Occipital lobe (tissue), 2 donors: ENCODE measurements around the gene DBNDD1. TPM values are rescaled to one million over a fixed set of nuclear protein-coding genes. Genes with fewer than 3 reads are reported as not detected.

Experiments
- DNase-seq: peaks from one replicate; lab custom pipeline; 2025; lab: John Stamatoyannopoulos, UW
- total RNA-seq: library from RNA; depleted of rRNA; stranded (reverse); fragments of >200 nt; gene quantifications from one replicate; pipeline ENCODE4 v1.2.3, GENCODE V29; 2014

DBNDD1 gene
- total RNA-seq, 1 donor from 2014 or later = 12.3 TPM

- no peak for DNase-seq
Measured at GRCh38 chr16:90037276-90037675, 18.0 kb upstream of the DBNDD1 start.

GRCh38 chr16:90035902-90036301, 16.6 kb upstream of the DBNDD1 start:
- no peak for DNase-seq

- DNase-seq = no peak
Measured at GRCh38 chr16:90034504-90034903, 15.2 kb upstream of the DBNDD1 start.

- DNase-seq = no peak
Measured at GRCh38 chr16:90033387-90033786, 14.1 kb upstream of the DBNDD1 start.

- DNase-seq = no peak
Measured at GRCh38 chr16:90032674-90033331, 13.5 kb upstream of the DBNDD1 start.

- no peak for DNase-seq
Measured at GRCh38 chr16:90031931-90032673, 12.8 kb upstream of the DBNDD1 start.

- no peak for DNase-seq
Measured at GRCh38 chr16:90031186-90031930, 12.1 kb upstream of the DBNDD1 start.

- no peak for DNase-seq
Measured at GRCh38 chr16:90028985-90029384, 9.7 kb upstream of the DBNDD1 start.

GRCh38 chr16:90027611-90028010, 8.4 kb upstream of the DBNDD1 start:
- no peak for DNase-seq

- no peak for DNase-seq
Measured at GRCh38 chr16:90026135-90026534, 6.9 kb upstream of the DBNDD1 start.

- DNase-seq = no peak
Measured at GRCh38 chr16:90023078-90023447, 3.8 kb upstream of the DBNDD1 start.

- peak; percentile 86 for DNase-seq
Measured at GRCh38 chr16:90022209-90023077, 3.2 kb upstream of the DBNDD1 start.

- DNase-seq = no peak
Measured at GRCh38 chr16:90020838-90021382, 1.7 kb upstream of the DBNDD1 start.

- DNase-seq = no peak
Measured at GRCh38 chr16:90020260-90020837, 1.1 kb upstream of the DBNDD1 start.

- no peak for DNase-seq
Measured at GRCh38 chr16:90019543-90020259, 445 bp upstream of the DBNDD1 start.

GRCh38 chr16:90018297-90018651, 982 bp downstream of the DBNDD1 start:
- DNase-seq = no peak

GRCh38 chr16:90016339-90016950, 2.8 kb downstream of the DBNDD1 start:
- DNase-seq = no peak

GRCh38 chr16:90015586-90016338, 3.5 kb downstream of the DBNDD1 start:
- no peak for DNase-seq
